K562 (cell line): ENCODE measurements around the gene PTPRZ1.

ENCODE experiments used
- ZNF184 ChIP-seq: sonication (generic); formaldehyde crosslinking; IDR thresholded peaks from 2 replicates; pipeline ENCODE4 v1.5.0; 2020; ENCODE audit warnings: missing genetic modification reagents
- TF ChIP-seq, protein P1 (sequence below), 3 experiments: IDR thresholded peaks in 2 of 3; conservative IDR thresholded peaks in 1 of 3; 2 replicates each; pipeline ENCODE4 v1.5.1; 2011 to 2012; ENCODE audit warnings: low read length in 3 of 3, mild to moderate bottlenecking in 3 of 3, control low read depth in 2 of 3, improper control_type of control experiment in 1 of 3, inconsistent platforms in 1 of 3, low read depth in 1 of 3, mixed read lengths in 1 of 3, moderate library complexity in 1 of 3; ENCODE audit not compliant: insufficient read depth in 2 of 3

DNA sequence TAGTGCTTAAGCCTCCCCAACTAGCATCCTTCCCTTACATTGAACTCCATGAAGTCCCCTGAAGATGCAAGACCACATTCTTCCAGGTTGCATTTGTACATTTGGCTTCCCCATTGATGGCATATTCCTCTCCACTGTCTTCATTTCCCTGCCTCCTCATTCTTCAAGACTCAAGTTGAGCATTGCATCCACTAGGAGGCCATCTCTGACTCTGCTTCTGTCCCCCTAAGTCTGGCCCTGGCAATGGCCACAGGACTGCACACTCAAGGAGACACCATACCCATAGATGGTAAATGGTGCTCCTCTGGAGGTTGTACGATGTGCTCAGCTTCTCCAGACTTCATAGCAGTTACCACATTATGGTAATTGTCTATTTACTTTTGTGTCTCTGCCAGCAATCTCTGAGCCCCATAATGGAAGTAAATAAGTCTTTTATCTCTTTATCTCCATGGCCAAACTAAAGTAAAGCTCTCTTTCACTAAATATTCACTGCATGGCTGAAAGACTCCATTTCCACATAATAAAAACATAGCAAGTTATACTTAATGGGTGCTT is 112.6 kb downstream of the PTPRZ1 start:
- TF ChIP-seq ZNF184 (CRISPR knock-in tag) = no peak
- TF ChIP-seq, protein P1, sequence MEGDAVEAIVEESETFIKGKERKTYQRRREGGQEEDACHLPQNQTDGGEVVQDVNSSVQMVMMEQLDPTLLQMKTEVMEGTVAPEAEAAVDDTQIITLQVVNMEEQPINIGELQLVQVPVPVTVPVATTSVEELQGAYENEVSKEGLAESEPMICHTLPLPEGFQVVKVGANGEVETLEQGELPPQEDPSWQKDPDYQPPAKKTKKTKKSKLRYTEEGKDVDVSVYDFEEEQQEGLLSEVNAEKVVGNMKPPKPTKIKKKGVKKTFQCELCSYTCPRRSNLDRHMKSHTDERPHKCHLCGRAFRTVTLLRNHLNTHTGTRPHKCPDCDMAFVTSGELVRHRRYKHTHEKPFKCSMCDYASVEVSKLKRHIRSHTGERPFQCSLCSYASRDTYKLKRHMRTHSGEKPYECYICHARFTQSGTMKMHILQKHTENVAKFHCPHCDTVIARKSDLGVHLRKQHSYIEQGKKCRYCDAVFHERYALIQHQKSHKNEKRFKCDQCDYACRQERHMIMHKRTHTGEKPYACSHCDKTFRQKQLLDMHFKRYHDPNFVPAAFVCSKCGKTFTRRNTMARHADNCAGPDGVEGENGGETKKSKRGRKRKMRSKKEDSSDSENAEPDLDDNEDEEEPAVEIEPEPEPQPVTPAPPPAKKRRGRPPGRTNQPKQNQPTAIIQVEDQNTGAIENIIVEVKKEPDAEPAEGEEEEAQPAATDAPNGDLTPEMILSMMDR (IDR thresholded peaks at IDR 0.05 in 2 of 3, conservative IDR thresholded peaks at IDR 0.05 in 1 of 3; ENCODE audit: insufficient read depth in 2 of 3, low read depth in 1 of 3, low read length in 3 of 3) = no peak
